GM19035 (cell line): ENCODE results near the gene LACTB.

ENCODE experiments used
- ATAC-seq: cut with Tn5 transposase; IDR thresholded peaks from one replicate; pipeline ENCODE4 v1.9.1; 2021; ENCODE audit not compliant: unreplicated experiment

The LACTB gene

GRCh38 chr15:63166219-63166618, 44.6 kb downstream of the LACTB start:
- ATAC-seq, result no peak

GRCh38 chr15:63169788-63170187, 48.1 kb downstream of the LACTB start:
- no peak for ATAC-seq

- no peak for ATAC-seq
These were observed 50.7 kb downstream of the LACTB start for GRCh38 chr15:63172376-63172775.

- no peak for ATAC-seq
These were observed 51.3 kb downstream of the LACTB start for GRCh38 chr15:63172851-63173451.

GRCh38 chr15:63176302-63176701, 54.6 kb downstream of the LACTB start:
- ATAC-seq, result no peak

- no peak for ATAC-seq
These were observed 56.4 kb downstream of the LACTB start for GRCh38 chr15:63178034-63178433.

- no peak for ATAC-seq
These were observed 59.1 kb downstream of the LACTB start for GRCh38 chr15:63180746-63181145.

- no peak for ATAC-seq
These were observed 60.0 kb downstream of the LACTB start for GRCh38 chr15:63181648-63182047.

- ATAC-seq, result no peak
These were observed 63.5 kb downstream of the LACTB start for GRCh38 chr15:63185206-63185605.

GRCh38 chr15:63186065-63186464, 64.4 kb downstream of the LACTB start:
- ATAC-seq, result no peak

GRCh38 chr15:63187589-63188226, 66.0 kb downstream of the LACTB start:
- no peak for ATAC-seq

- peak; percentile 10 for ATAC-seq
These were observed 66.7 kb downstream of the LACTB start for GRCh38 chr15:63188247-63188925.

- peak; percentile 77 for ATAC-seq
These were observed 67.5 kb downstream of the LACTB start, which contains the start of gene RAB8B for GRCh38 chr15:63188926-63189871. RAB8B (plus strand) TSS chr15:63189606; CDS start chr15:63189625, 19 bp downstream.

- ATAC-seq, result no peak
These were observed 68.5 kb downstream of the LACTB start for GRCh38 chr15:63189941-63190768.

GRCh38 chr15:63190769-63191649, 69.3 kb downstream of the LACTB start:
- no peak for ATAC-seq
